AG04449 (cell line): Measurements from ENCODE around the gene BMP3.

Experiments
- CTCF ChIA-PET: fragments of 350-600 bp; formaldehyde crosslinking; extraction: SDS; loops from one replicate; lab custom pipeline; 2021; ENCODE audit warnings: antibody characterized with exemption; lab: Yijun Ruan, JAX
- POLR2A ChIA-PET: fragments of 400-600, 350-600 bp; formaldehyde crosslinking; extraction: SDS; loops from one replicate; lab custom pipeline; 2020; ENCODE audit warnings: antibody characterized with exemption, inconsistent platforms; lab: Yijun Ruan, JAX
- DNase-seq: peaks from one replicate; pipeline ENCODE4 v3.0.0-alpha.2; 2010; ENCODE audit warnings: low read depth, low spot score
- H3K4me3 ChIP-seq: 2 replicates; pipeline ENCODE4 v1.5.1; 2011; ENCODE audit warnings: low read depth, mild to moderate bottlenecking, control low read depth, low read length
- TF ChIP-seq, protein P1 (sequence below): IDR thresholded peaks from one replicate; pipeline ENCODE4 v1.5.1; 2011; ENCODE audit warnings: mild to moderate bottlenecking, moderate library complexity, low read length, control low read depth, inconsistent platforms; ENCODE audit not compliant: insufficient read depth; ENCODE audit errors: missing control alignments

The BMP3 gene, protein sequence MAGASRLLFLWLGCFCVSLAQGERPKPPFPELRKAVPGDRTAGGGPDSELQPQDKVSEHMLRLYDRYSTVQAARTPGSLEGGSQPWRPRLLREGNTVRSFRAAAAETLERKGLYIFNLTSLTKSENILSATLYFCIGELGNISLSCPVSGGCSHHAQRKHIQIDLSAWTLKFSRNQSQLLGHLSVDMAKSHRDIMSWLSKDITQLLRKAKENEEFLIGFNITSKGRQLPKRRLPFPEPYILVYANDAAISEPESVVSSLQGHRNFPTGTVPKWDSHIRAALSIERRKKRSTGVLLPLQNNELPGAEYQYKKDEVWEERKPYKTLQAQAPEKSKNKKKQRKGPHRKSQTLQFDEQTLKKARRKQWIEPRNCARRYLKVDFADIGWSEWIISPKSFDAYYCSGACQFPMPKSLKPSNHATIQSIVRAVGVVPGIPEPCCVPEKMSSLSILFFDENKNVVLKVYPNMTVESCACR

DNA sequence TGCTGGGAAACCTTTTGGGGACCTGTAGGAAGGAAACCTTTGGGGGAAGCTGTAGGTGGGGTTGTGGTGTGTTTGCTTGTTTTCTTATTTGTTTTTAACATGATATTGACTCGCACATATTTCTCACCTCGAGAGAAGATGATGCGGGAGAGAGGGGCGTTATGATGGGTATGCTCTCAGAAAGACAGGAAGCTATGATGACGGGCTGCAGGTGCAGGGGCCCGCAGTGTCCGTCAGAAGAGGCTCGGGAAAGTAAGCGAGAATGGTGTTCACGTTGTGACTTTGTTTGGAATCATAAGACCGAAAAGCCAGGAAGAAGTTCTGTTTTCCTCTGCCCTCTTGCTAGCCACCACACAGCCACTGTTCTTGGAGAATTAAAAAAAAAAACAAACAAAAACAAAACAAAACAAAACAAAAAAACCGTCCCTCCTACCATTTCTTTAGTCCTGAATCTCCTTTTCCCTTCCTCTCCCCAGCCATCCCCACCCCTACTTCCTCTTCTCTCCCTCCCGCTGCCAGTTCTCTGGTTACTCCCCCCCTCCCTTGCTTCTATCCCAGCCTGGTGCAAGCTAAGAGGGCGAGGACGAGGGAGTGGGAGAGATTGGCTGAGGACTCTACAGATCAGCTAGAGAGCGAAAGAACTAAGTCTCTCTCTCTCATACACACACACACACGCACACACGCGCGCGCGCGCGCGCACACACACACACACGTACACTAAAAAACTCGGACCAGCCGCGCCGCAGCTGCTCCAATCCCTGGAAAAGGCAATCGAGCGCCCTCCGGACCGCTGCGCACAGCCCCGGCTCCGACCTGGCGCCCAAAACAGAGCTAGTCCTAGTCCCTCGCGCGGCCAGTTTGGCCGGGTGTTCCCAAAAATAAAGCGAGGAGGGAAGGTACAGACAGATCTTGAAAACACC, at the start of gene BMP3:
Gene BMP3 (plus strand): TSS at position 648 of the 920 bp plus-strand sequence. CDS start 577 bp downstream, outside the sequence.
- no peak for DNase-seq
- POLR2A ChIA-PET: no interaction called here
- peak within 1 kb of the TSS; percentile 40 for H3K4me3 ChIP-seq
- TF ChIP-seq, protein P1, sequence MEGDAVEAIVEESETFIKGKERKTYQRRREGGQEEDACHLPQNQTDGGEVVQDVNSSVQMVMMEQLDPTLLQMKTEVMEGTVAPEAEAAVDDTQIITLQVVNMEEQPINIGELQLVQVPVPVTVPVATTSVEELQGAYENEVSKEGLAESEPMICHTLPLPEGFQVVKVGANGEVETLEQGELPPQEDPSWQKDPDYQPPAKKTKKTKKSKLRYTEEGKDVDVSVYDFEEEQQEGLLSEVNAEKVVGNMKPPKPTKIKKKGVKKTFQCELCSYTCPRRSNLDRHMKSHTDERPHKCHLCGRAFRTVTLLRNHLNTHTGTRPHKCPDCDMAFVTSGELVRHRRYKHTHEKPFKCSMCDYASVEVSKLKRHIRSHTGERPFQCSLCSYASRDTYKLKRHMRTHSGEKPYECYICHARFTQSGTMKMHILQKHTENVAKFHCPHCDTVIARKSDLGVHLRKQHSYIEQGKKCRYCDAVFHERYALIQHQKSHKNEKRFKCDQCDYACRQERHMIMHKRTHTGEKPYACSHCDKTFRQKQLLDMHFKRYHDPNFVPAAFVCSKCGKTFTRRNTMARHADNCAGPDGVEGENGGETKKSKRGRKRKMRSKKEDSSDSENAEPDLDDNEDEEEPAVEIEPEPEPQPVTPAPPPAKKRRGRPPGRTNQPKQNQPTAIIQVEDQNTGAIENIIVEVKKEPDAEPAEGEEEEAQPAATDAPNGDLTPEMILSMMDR: no peak
- CTCF ChIA-PET: interaction anchor here (1.4 to 4.3 kb wide), 2 partner anchors 9 to 668 kb away, joined by 5 to 24 read pairs; no protein-coding TSS in a partner anchor

DNA sequence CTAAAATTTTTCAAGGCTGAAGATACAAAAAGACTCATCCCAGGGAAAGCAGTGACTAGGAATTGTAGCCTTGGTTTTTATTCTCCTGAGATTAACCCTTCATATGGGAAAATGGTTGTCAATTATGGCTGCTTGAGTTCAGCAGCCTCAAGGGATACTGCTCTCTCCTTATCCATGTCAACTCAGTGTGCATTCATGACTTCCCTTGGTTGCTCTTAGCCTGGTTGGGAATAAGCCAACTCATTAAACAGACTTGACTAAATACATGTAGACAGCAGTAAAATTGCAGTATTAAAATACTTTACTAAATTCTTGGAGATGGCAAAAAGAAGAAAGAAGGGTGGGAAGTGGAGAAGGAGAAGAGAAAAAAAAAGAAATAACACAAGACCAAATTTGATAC, 44.5 kb upstream of the BMP3 start:
- no peak for DNase-seq
- H3K4me3 ChIP-seq: no peak overlapping the region
- TF ChIP-seq, protein P1: no peak
- CTCF ChIA-PET: interaction anchor here (7.8 to 8.4 kb wide), 2 partner anchors 621 to 625 kb away, joined by 84 to 134 read pairs; no protein-coding TSS in a partner anchor
- POLR2A ChIA-PET: no interaction called here

DNA sequence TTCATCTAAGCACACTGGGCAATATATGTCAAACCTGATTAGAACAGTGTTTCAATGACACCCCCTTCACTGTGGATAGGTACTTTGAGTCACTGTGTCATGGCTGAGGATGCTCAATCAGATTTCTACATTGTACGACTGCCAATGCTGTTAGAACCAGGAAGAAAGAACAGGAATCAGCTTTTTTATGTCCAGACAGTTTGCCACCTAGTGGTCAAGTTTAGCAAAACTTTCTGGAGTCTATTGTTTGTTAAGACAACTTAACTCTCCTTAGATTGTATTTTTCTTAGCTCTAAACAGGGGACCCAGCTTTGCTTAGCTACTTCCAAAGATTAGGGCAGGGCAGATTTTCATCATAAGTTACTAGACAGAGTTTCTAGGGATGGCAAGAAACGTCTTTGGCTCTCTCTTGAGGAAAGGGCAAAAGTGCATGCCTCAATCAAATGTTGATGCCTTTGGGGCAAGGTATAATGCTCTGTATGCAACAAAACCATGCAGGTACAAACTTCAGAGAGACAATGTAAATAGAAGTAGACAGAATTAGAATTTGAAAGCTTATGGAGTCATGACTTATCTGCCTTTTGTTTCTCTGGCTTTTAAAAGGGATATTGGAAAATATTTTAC, 40.5 kb upstream of the BMP3 start:
- ChIA-PET CTCF (interaction anchor here (0.6 to 8.4 kb wide), 28 partner anchors 9 to 667 kb away, joined by 3 to 134 read pairs (median 4); no protein-coding TSS in a partner anchor), POLR2A (no interaction called here)
- TF ChIP-seq, protein P1: peak; percentile 37
- peak; percentile 19 for DNase-seq
- no peak overlapping the region for H3K4me3 ChIP-seq

DNA sequence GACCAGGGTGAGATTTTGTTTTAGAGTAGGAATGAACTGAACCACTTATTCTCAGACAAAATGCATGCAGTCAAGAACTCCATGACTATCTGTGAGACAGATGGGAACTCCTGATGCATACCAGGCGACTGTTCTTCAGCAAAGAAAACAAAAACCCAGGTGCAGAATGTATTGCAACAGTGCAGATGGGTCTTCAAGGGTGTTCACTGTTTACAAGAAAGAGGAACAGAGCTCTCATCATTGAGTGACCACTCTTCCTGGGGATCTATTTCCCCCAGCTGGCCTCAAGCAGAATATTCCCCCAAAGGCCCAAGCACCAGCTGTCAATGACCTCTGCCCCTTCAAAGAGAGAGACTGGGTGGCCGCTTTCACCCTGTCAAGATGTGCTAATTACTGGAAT, 39.7 kb upstream of the BMP3 start:
- H3K4me3 ChIP-seq: no peak overlapping the region
- no peak for DNase-seq
- TF ChIP-seq, protein P1: no peak
- ChIA-PET CTCF (interaction anchor here (0.9 to 8.4 kb wide), 18 partner anchors 9 to 668 kb away, joined by 3 to 134 read pairs (median 6); no protein-coding TSS in a partner anchor), POLR2A (no interaction called here)

DNA sequence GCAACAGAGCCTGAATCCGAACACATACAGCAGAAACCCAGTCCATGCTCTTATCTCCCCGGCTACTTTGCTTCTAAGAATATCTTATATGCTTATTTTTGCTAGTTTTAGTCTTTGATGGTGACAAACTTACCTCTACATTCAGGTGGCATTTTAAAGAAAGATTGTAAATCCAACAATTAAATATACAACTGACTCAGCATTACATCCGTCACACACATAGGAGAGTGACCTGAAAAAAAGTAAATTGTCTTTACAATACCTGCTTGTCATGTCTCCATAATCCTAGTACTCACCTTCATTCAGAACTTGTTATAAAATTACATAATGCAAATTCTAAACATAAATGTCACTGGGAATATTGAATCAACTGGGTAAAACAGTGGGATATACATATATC, 30.6 kb upstream of the BMP3 start:
- TF ChIP-seq, protein P1: no peak
- DNase-seq: no peak
- ChIA-PET POLR2A (no interaction called here), CTCF (interaction anchor here (1.1 to 2.2 kb wide), 2 partner anchors 10 to 12 kb away, joined by 3 to 7 read pairs; no protein-coding TSS in a partner anchor)
- H3K4me3 ChIP-seq: no peak overlapping the region
